Activated naive CD4-positive, alpha-beta T cell treated with anti-CD3 and anti-CD28 coated beads, Interleukin-2, amount 50 U/mL, for 24 hours (primary cell): ENCODE data around the gene SLC41A1.

Experiments used
- H3K27ac Mint-ChIP-seq: one replicate; pipeline ENCODE4 v1.8.0; 2021; ENCODE audit warnings: mild to moderate bottlenecking, mixed read lengths
- H3K27me3 Mint-ChIP-seq: one replicate; pipeline ENCODE4 v1.8.0; 2021; ENCODE audit warnings: mixed read lengths
- H3K36me3 Mint-ChIP-seq: one replicate; pipeline ENCODE4 v1.8.0; 2021; ENCODE audit warnings: mixed read lengths
- H3K4me1 Mint-ChIP-seq: one replicate; pipeline ENCODE4 v1.8.0; 2021; ENCODE audit warnings: mixed read lengths
- H3K4me3 Mint-ChIP-seq: one replicate; pipeline ENCODE4 v1.8.0; 2021; ENCODE audit warnings: mild to moderate bottlenecking, mixed read lengths
- H3K9me3 Mint-ChIP-seq: one replicate; pipeline ENCODE4 v1.8.0; 2021; ENCODE audit warnings: mixed read lengths

Gene SLC41A1

DNA sequence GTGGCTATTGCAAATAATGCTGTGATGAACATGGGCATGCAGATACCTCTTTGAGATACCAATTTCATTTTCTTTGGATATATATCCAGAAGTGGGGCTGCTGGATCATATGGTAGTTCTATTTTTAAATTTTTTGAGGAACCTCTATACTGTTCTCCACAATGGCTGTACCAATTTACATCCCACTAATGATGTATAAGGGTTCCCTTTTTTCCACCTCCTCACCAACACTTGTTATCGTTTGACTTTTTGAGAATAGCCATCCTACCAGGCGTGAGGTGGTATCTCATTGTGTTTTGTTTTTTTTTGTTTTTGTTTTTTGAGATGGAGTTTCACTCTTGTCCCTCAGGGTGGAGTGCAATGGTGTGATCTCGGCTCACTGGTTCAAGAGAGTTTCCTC lies 56.4 kb downstream of the SLC41A1 start:
- Mint-ChIP-seq H3K9me3 (no peaks in the 10 kb centered on the region), H3K27me3 (no peaks in the 10 kb centered on the region), H3K36me3 (peaks cover 3% of the 10 kb centered on the region), H3K27ac (no peak overlapping the region), H3K4me3 (no peak overlapping the region), H3K4me1 (no peaks in the 10 kb centered on the region)

DNA sequence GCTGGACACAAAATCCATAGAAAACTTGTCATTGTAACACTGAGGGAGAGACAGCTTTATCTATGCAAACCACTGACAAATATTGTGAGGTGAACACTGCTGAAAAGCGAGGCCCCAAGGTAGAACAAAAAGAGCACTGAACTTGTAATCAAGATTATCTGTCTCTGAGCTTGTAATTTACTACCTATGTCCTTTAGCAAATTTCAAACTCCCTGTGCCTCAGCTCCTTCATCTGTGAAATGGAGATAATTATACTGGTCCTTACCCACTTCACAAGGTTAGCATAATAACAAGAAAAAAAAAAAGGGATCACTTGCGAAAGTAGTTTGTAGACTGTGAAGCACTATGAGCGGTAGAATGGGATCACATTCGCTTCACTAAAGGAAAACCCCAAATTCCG lies 58.1 kb downstream of the SLC41A1 start:
- Mint-ChIP-seq H3K36me3 (peaks cover 4% of the 10 kb centered on the region), H3K27me3 (no peaks in the 10 kb centered on the region), H3K4me1 (peaks cover 5% of the 10 kb centered on the region), H3K27ac (no peak overlapping the region), H3K9me3 (no peaks in the 10 kb centered on the region), H3K4me3 (no peak overlapping the region)

DNA sequence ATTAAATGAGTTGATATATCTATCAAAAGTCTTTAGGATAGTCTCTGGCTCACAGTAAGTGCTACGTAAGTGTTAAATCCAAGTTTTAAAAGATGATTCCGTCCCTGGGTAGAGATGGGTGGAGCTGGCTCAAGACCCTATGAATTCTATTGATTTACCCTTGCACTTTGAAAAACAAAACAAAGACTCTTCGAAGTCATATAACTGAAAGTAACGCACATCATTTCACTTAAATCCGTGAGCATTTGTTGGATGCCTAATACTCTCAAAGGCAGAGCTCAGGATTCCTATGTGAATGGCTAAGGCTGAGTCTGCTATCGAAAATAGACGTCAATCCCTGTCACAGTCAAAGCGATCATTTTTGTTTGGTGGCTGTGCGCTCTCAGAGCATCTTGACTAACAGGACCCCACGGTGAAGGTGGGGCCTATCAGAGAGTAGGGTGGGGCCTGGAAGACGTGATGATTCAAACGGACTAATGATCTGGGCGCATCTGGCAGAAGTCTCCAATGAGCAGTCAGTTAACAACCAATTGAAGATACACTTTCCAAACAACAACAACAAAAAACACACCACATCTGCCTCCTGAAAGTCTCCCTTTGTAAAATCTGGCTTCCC lies 61.9 kb downstream of the SLC41A1 start:
- Mint-ChIP-seq H3K4me3 (peak overlapping the region; percentile 91), H3K36me3 (peaks cover 8% of the 10 kb centered on the region), H3K27me3 (no peaks in the 10 kb centered on the region), H3K4me1 (peaks cover 31% of the 10 kb centered on the region), H3K27ac (peak overlapping the region; percentile 94), H3K9me3 (no peaks in the 10 kb centered on the region)

- Mint-ChIP-seq H3K36me3 (peaks cover 8% of the 10 kb centered on the region), H3K27me3 (no peaks in the 10 kb centered on the region), H3K27ac (peak within 1 kb of the TSS; percentile 96), H3K9me3 (no peaks in the 10 kb centered on the region), H3K4me3 (peak within 1 kb of the TSS; percentile 99), H3K4me1 (peaks cover 36% of the 10 kb centered on the region)
Observed at GRCh38 chr1:205750138-205751035, 62.6 kb downstream of the SLC41A1 start, which contains the start of gene NUCKS1. Gene NUCKS1 (minus strand): TSS chr1:205750182. CDS start chr1:205749973, 209 bp downstream.

GRCh38 chr1:205749234-205750137 lies 63.5 kb downstream of the SLC41A1 start:
- peak overlapping the region; percentile 99 for H3K4me3 Mint-ChIP-seq
- peaks cover 8% of the 10 kb centered on the region for H3K36me3 Mint-ChIP-seq
- H3K4me1 Mint-ChIP-seq: peaks cover 39% of the 10 kb centered on the region
- H3K9me3 Mint-ChIP-seq: no peaks in the 10 kb centered on the region
- H3K27ac Mint-ChIP-seq: peak overlapping the region; percentile 96
- no peaks in the 10 kb centered on the region for H3K27me3 Mint-ChIP-seq

- H3K4me3 Mint-ChIP-seq: peak overlapping the region; percentile 99
- H3K4me1 Mint-ChIP-seq: peaks cover 45% of the 10 kb centered on the region
- peak overlapping the region; percentile 96 for H3K27ac Mint-ChIP-seq
- no peaks in the 10 kb centered on the region for H3K9me3 Mint-ChIP-seq
- H3K36me3 Mint-ChIP-seq: peaks cover 8% of the 10 kb centered on the region
- H3K27me3 Mint-ChIP-seq: no peaks in the 10 kb centered on the region
Observed at GRCh38 chr1:205748403-205749233, 64.4 kb downstream of the SLC41A1 start.

DNA sequence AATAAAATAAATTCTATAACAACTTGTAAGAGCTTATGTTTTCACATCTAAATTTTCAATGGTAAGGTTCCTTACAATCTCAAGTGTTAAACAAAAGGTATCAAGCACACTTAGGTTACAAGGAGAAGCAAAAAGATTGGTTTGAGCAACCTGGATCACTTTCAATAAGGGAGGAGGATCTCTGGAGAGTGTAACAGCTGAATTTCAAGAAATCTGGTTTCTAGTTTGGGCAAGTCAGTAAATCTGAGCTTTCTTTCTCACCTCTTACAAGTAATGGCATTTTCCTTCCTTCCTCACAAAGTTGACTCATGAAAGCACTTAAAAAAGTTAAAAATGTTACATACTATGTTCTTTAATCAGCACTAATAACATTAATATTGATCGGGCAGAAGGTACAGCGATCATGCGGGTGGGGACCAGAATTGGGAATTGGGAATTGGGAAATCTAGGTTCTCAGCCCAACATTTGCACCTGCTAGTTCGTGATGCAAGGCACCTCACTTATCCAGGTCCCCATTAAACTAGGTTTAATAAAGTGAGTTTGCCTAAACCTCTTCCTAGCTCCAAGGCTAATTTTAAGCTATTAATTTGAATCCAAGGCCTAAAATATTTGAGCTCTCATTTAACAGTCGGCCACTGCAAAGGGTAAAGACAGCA lies 66.1 kb downstream of the SLC41A1 start:
- Mint-ChIP-seq H3K4me1 (peaks cover 56% of the 10 kb centered on the region), H3K27me3 (no peaks in the 10 kb centered on the region), H3K36me3 (peaks cover 8% of the 10 kb centered on the region), H3K9me3 (no peaks in the 10 kb centered on the region), H3K4me3 (peak overlapping the region; percentile 73), H3K27ac (peak overlapping the region; percentile 59)

DNA sequence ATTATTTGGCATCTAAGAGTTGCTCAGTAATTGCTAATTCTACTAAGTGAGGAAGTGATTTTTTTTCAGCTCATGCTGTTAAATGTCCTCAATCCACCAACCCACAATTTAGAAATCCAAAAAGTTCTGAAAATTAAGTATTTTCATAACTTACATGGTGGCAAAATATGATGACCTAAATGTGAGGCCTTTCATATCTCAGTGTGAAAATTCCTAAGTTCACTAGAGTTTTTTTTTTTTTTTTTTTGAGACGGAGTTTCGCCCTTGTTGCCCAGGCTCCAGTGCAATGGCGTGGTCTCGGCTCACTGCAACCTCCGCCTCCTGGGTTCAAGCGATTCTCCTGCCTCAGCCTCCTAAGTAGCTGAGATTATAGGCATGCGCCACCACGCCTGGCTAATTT lies 68.6 kb downstream of the SLC41A1 start:
- peaks cover 6% of the 10 kb centered on the region for H3K36me3 Mint-ChIP-seq
- no peak overlapping the region for H3K27ac Mint-ChIP-seq
- H3K9me3 Mint-ChIP-seq: no peaks in the 10 kb centered on the region
- peaks cover 62% of the 10 kb centered on the region for H3K4me1 Mint-ChIP-seq
- no peaks in the 10 kb centered on the region for H3K27me3 Mint-ChIP-seq
- H3K4me3 Mint-ChIP-seq: no peak overlapping the region

DNA sequence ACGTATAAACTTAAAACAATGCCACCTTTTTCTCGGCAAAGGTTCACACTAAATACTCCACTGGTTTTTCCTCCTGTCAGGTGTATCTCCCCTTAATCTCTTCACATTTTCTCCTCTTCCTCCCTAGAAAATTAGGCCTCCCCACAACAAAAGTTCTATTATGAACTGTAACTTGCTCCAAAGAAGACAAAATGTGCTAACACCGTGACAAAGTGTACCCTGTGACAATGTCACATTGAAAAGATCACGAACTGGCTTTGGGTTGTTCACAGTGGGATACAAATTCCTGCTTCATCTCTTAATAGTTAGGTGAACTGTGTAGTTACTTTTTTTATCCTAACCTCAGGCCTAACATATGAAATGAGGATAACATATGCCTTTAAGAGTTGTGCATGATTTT lies 69.0 kb downstream of the SLC41A1 start:
- Mint-ChIP-seq H3K9me3 (no peaks in the 10 kb centered on the region), H3K27ac (peak overlapping the region; percentile 93), H3K4me3 (no peak overlapping the region), H3K4me1 (peaks cover 67% of the 10 kb centered on the region), H3K36me3 (peaks cover 6% of the 10 kb centered on the region), H3K27me3 (no peaks in the 10 kb centered on the region)

DNA sequence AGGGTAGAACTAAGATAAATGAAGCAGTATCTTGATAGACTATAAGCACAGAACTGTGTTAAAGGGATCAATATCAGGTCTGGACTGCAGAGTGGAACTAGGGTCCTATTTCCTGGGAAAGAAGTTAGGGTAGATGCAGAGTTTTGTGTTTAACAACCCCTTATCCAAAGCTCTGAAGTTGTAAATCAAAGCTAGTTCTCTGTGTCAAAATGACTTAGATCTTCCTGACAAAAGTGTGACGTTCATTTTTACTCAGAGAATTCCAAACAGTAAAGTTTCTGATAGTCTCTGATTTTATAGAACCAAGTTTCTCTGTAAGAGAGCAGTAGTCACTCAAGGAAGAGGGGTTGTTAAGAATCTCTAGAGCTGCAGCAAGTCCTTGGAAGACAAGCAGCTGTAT lies 71.3 kb downstream of the SLC41A1 start:
- no peaks in the 10 kb centered on the region for H3K9me3 Mint-ChIP-seq
- H3K27me3 Mint-ChIP-seq: no peaks in the 10 kb centered on the region
- H3K27ac Mint-ChIP-seq: no peak overlapping the region
- no peak overlapping the region for H3K4me3 Mint-ChIP-seq
- H3K36me3 Mint-ChIP-seq: peaks cover under 1% of the 10 kb centered on the region
- peaks cover 56% of the 10 kb centered on the region for H3K4me1 Mint-ChIP-seq

DNA sequence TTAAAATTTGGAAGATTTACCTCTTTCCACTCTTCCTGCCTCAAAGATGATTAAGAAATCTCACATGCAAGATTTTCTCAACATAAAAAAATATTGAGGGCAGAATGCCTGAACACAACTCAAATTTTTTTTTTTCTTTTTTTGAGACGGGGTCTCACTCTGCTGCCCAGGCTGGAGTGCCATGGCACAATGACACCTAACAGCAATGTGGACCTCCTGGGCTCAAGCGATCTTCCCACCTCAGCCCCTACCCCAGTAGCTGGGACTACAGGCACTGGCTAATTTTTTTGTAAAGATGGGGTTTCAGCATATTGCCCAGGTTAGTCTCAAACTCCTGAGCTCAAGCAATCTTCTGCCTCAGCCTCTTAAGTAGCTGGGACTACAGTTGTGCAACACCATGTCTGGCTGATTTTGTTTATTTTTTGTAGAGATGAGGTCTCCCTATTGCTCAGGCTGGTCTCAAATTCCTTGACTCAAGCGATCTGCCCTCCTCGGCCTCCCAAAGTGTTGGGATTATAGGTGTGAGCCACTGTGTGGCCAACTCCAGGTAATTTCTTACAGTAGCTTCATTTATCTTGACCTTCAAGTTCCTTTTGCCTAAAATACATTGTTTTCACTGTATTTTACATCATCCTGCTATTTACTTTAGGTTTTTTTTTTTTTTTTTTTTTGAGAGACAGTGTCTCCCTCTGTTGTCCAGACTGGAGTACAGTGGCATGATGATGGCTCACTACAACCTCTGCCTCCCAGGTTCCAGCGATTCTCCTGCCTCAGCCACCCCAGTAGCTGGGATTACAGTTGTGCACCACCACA lies 73.4 kb downstream of the SLC41A1 start:
- Mint-ChIP-seq H3K9me3 (no peaks in the 10 kb centered on the region), H3K36me3 (no peaks in the 10 kb centered on the region), H3K27ac (peak overlapping the region; percentile 35), H3K4me1 (peaks cover 54% of the 10 kb centered on the region), H3K4me3 (no peak overlapping the region), H3K27me3 (no peaks in the 10 kb centered on the region)
